ENCODE data around the gene ORC6.

DNA sequence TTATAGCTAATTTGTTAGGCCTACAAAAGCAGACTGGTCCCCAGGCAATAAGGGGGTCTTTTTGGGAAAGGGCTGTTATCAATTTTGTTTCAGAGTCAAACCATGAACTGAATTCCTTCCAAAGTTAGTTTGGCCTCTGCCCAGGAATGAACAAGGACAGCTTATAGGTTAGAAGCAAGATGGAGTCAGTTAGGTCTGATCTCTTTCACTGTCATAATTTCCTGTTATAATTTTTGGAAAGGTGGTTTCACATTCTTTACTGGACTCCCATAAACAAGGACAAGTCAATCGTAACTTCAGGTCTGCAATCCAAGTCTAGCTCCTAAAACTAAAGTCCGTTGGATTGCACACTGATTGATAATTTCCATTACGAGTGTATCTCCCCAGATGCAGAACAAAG lies 38.2 kb upstream of the ORC6 start:
- no peak for TF ChIP-seq CTCF (IDR thresholded peaks at IDR 0.05; ENCODE audit: poor library complexity)
- TF ChIP-seq EZH2 (IDR thresholded peaks at IDR 0.05; ENCODE audit: borderline replicate concordance), result no peak
- no peak for TF ChIP-seq EZH2phosphoT487 (IDR thresholded peaks at IDR 0.05; ENCODE audit: low read depth, severe bottlenecking, unreplicated experiment)

Data from hepatocyte (in vitro differentiated cells).